NCI-H1417 treated with DMSO at 0.1 percent for 48 hours (cell line): ENCODE results near the gene ZNF248.

ENCODE experiments used
- DNase-seq: peaks from one replicate; lab custom pipeline; 2025; lab: John Stamatoyannopoulos, UW

The ZNF248 gene

GRCh38 chr10:37821237-37821636 is 36.2 kb downstream of the ZNF248 start:
- DNase-seq = no peak

DNA sequence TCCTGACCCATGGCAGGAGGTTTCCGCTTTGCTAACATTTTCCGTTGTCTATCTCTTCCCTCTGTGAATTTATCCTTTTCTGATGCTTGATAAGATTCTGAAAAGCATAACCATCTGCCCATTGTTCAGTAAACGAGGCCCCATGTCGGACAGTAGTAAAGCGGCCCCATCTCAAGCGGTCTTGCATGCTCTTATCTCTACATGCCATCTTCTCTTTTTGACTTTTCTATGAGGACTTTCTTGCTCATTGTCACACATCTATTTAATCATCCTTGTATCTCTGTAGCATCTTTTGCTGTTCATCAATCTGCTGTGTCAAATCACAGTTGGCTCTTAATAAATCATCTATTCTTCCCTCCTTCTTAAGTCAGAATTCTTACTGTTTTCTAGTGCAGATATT is 37.6 kb downstream of the ZNF248 start:
- DNase-seq = no peak

GRCh38 chr10:37816290-37816689 is 41.1 kb downstream of the ZNF248 start:
- DNase-seq = no peak

- no peak for DNase-seq
Observed at GRCh38 chr10:37813763-37814162, 43.6 kb downstream of the ZNF248 start.

GRCh38 chr10:37812290-37812689 is 45.1 kb downstream of the ZNF248 start:
- no peak for DNase-seq

DNA sequence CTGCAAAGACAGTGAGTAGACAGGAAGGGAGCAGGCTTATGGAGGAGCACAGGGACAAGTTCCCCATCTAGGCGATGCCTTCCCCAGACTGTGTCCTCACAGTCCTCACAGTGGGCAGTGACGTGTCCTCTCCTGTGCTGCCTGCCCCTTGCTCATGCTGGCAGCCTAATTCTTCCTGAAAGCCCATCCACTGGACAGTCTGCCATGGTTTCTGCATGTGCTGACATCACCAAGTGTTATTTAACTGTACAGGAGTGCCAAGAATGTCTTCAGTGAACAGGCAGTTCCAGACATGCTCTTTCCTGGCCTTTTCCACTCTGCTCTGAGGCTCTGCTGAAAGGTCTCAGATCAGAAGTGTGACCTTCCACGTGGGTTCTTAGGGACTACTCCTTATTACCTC is 54.1 kb downstream of the ZNF248 start:
- DNase-seq = no peak

DNA sequence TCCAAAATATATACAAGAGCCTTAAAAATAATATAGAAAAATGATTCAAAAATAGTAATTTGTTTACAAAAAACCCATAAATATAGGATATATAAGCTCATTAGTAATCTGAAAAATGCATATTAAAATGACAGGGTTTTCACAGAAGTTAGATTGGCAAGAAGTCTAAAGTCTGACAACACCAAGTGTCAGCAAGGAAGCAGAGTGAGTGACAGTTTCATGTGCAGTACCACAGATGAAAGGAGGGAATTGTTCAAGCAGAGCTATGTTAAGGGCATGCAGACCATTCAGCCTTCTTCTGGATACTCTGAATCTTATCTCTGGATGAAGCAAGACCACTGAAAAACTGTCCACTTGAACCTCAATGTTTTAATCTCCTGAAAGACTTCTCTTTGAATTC is 55.9 kb downstream of the ZNF248 start:
- no peak for DNase-seq

DNA sequence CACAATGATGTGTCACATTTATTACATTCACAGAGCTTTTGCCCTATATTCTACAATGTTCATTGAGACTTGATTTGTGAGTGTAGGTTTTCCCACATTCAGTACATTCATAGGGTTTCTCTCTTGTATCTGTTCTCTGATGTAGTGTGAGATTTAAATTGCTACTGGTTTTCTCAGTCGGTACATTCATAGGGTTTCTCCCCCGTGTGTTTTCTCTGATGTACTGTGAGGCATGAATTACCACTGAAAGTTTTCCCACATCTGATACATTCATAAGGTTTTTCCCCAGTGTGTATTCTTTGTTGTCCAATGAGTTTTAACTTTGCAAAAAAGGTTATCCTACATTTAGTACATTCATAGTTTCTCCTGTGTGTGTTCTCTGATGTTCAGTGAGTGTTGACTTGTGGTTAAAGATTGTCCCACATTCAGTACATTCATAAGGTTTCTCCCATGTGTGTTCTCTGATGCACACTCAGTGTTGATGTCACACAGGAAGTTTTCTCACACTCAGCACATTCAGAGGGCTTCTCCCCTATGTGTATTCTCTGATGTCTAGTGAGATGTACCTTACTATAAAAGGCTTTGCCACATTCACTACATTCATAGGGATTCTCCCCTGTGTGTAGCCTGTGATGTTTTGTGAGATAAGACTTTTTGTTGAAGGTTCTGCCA is 63.0 kb downstream of the ZNF248 start:
- DNase-seq = no peak

DNA sequence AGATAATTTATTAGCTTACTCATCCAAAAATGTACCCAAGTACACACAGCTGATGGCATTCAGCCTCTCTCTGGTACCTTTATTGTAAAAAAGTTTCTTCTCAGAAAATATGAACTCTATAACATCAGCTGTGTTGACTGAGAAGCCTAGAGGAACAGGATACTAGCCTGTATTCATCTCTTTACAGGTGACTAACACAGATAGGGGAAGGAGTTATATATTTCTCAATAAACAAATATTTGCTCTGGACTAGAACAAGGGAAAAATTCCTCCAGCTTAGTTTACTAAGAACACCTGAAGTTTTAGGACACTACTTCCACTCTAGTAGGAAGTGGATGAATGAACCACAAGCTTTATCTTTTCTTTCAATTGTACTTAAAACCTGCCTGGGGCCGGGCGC is 67.8 kb downstream of the ZNF248 start:
- no peak for DNase-seq

DNA sequence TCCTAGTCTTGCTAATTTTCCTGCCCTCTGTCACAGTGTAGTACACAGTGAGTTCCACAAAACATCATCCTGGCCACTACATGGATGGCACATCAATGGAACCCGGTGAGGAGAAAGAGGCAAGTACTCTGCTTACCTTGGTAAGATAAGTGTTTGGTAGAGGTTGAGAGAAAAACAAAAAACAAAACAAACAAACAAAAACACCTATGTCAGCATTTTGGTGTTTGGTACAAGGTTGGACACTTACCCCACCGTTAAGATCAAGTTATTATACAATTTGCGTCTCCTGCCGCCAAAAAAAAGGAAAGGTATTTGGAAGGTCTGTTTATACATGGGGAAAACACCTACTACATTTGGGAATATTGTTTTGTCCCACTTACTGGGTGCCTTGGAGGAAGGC is 72.7 kb downstream of the ZNF248 start:
- DNase-seq = no peak

GRCh38 chr10:37780536-37780935 is 76.9 kb downstream of the ZNF248 start:
- DNase-seq = no peak

GRCh38 chr10:37777056-37777455 is 80.4 kb downstream of the ZNF248 start:
- no peak for DNase-seq

DNA sequence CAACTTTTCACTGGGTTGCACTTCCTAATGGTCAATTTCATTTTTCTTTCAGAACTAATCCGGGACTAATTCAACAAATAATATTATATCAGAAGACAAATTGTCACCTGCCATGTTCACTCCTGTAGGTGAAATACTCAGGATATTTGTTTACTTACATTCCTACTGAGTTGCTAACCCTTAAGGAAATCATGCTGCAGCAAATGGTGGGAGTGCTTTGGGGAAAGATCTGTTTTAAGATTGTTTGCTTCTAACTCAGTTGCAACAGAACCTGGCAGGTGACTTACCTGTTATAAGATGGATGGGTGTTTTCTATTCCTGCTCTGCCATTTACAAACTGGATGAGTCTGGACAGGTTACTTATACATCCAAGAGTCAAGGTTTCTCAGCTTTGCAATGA is 81.8 kb downstream of the ZNF248 start:
- DNase-seq = no peak

GRCh38 chr10:37774351-37774750 is 83.1 kb downstream of the ZNF248 start:
- no peak for DNase-seq

DNA sequence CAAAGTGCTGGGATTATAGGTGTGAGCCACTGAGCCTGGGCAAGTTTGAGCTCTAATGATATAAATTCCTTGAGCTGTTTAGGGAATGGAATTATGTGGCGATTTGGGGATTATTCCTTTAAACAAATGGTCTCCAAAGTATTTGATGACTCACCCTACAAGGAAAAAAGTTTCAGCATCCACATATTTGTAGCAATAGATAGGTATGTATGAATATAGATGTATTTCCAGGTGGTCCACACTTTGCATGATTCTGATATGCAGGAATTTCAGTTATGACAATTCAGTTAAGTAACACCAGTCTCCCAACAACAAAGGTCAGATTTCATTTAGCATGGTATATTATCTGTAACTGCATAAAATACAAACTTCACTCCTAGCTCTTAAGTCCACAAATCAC is 92.2 kb downstream of the ZNF248 start:
- no peak for DNase-seq

GRCh38 chr10:37763132-37763531 is 94.3 kb downstream of the ZNF248 start:
- DNase-seq = no peak

DNA sequence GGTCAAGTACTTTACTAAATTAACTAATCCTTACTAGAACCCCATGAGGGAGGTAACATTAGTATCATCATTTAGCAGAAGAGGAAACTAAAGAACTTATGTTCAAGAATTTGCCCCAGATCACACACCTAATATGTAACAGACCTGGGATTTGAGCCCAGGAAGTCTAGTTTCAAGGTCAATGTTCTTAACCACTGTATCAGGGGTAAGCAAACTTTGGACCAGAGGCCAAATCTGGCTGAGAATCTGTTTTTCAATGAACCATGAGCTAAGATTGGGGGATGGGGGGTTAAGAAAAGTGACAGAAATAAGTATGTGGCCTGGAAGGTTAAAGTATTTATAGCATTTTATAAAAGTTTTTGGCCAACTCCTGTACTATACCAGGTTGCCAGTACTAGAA is 95.1 kb downstream of the ZNF248 start:
- DNase-seq = no peak

DNA sequence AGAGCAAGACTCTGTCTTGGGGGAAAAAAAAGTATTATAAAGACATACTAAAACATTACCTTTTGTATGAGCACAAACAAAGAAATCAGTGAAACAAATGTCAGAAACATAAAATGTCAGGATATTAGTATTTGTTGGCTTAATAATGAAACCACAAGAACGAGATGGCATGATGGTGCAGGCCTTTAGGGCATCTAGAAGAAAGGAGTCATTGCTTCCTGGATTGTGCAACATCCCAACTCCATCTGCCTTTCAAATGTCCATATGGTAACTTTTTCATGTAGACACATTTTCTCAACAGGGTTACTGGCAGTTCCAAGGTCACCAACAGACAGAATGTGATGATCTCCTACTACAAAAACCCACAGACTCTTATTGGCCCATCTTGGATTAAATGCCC is 96.6 kb downstream of the ZNF248 start:
- no peak for DNase-seq

DNA sequence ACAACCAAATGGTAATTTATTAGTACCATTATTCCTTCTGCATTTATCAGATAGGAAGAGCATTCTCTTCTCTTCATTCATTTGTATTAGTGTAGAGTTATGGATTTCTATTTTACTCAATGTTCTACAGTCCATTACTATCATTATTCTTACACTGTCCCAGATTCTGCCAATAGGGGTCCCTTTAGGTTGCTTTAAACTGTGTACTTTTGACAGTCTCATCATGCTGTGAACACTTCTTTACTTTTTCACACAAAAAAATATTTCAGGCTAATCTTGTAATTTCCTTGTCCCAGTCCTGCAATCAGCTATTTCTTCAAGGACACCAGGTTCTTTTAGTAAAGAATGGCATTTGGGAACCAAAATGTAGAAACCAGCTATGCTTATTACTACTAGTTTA is 99.3 kb downstream of the ZNF248 start:
- no peak for DNase-seq

- DNase-seq = no peak
Observed at GRCh38 chr10:37754538-37755323, 102.7 kb downstream of the ZNF248 start.

GRCh38 chr10:37752334-37752875 is 105.0 kb downstream of the ZNF248 start:
- DNase-seq = no peak

DNA sequence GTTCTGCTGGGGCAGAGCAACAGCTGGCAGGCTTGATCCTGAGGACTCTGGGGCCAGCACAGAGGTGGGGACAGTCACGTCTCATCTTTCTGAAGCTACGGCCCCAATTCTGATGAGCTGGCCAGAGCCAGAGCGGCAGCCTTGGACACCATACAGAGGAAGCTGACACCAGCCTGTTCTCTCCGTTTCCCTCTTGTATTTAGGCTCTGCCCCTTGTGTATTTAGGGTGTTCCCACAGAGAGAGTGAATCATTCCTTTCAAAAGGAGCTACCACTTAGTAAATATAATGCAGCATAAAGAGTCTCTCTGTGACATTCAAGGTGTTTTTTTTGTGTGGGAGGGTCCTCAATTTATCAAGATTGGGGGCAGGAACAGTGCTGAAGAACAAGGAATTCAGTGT is 109.2 kb downstream of the ZNF248 start:
- no peak for DNase-seq

GRCh38 chr10:37747081-37747480 is 110.3 kb downstream of the ZNF248 start:
- no peak for DNase-seq

GRCh38 chr10:37741831-37742230 is 115.6 kb downstream of the ZNF248 start:
- DNase-seq = no peak
